Type B pancreatic cell (in vitro differentiated cells): ENCODE results near the gene PITPNC1. TPM values are rescaled to one million over a fixed set of nuclear protein-coding genes. Genes with fewer than 3 reads are reported as not detected.

Experiments
- DNase-seq: peaks from one replicate; pipeline ENCODE4 v3.0.0; 2021; ENCODE audit warnings: mixed read lengths; ENCODE audit not compliant: unreplicated experiment; ENCODE audit errors: extremely low spot score
- H3K27ac Mint-ChIP-seq: 2 replicates; pipeline ENCODE4 v1.8.0; 2021; ENCODE audit warnings: mild to moderate bottlenecking, mixed read lengths
- H3K27me3 Mint-ChIP-seq: 2 replicates; pipeline ENCODE4 v1.8.0; 2021; ENCODE audit warnings: mixed read lengths
- H3K36me3 Mint-ChIP-seq: 2 replicates; pipeline ENCODE4 v1.8.0; 2021; ENCODE audit warnings: mixed read lengths
- H3K4me1 Mint-ChIP-seq: one replicate; pipeline ENCODE4 v1.8.0; 2021; ENCODE audit warnings: mixed read lengths; ENCODE audit not compliant: unreplicated experiment
- H3K4me3 Mint-ChIP-seq: 2 replicates; pipeline ENCODE4 v1.8.0; 2021; ENCODE audit warnings: mild to moderate bottlenecking, mixed read lengths
- H3K9me3 Mint-ChIP-seq: 2 replicates; pipeline ENCODE4 v1.8.0; 2021; ENCODE audit warnings: mixed read lengths
- CTCF ChIP-seq: fragments of 200-600 bp; sonication (generic); conservative IDR thresholded peaks from 2 replicates; pipeline ENCODE4 v1.5.0; 2021; ENCODE audit warnings: antibody characterized with exemption, mild to moderate bottlenecking
- total RNA-seq: library from RNA; stranded (reverse); gene quantifications from 2 replicates; pipeline ENCODE4 v1.2.1, GENCODE V29; 2021; ENCODE audit warnings: low replicate concordance

PITPNC1 gene
- total RNA-seq, 1 donor from 2014 or later: 18.7 TPM

GRCh38 chr17:67606896-67607604 lies 230.0 kb downstream of the PITPNC1 start:
- Mint-ChIP-seq H3K27me3 (no peaks in the 10 kb centered on the region), H3K4me1 (peaks cover 3% of the 10 kb centered on the region), H3K9me3 (peaks cover 2% of the 10 kb centered on the region), H3K36me3 (peaks cover 7% of the 10 kb centered on the region), H3K4me3 (no peak overlapping the region), H3K27ac (no peak overlapping the region)
- no peak for DNase-seq
- TF ChIP-seq CTCF: no peak

DNA sequence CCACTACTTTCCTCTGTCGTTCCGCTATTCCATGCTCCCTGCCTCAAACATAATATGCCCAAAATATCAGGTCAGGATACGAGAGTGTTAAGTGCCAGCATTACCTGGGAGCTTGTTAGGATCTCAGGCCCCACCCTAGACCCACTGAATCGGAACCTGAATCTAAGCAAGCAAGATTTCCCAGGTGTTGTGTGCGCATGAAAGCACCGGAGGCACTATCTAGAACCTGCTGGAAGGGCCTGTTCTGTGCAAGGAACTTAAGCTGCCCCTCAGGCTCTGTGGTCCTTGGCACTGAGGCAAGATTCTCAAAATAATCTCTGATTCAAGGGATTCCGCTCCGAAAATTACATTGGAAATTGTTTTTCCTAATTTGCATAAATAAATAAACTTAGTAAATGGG lies 233.0 kb downstream of the PITPNC1 start:
- Mint-ChIP-seq H3K27ac (no peak overlapping the region), H3K9me3 (peaks cover 4% of the 10 kb centered on the region), H3K4me1 (peaks cover 3% of the 10 kb centered on the region), H3K27me3 (no peaks in the 10 kb centered on the region), H3K4me3 (no peak overlapping the region), H3K36me3 (peaks cover 8% of the 10 kb centered on the region)
- TF ChIP-seq CTCF: no peak
- DNase-seq: no peak

DNA sequence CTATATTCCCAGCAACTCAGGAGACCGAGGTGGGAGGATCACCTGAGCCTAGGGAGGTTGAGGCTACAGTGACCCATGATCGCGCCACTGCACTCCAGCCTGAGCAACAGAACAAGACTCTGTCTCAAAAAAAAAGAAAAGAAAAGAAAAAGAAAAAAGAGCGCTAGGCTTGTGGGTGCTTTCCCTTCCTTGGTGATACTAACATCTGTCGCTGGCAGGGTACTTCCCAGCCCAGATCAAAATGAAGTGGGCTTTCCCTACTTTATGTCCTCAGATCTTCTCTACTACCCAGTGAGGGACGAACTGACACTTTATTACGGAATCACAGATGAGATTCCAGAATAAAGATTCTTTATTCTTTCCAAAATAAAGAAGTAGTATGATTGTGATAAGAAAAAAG lies 236.9 kb downstream of the PITPNC1 start:
- H3K4me3 Mint-ChIP-seq: no peak overlapping the region
- H3K27me3 Mint-ChIP-seq: no peaks in the 10 kb centered on the region
- H3K9me3 Mint-ChIP-seq: peaks cover 4% of the 10 kb centered on the region
- H3K4me1 Mint-ChIP-seq: peaks cover 3% of the 10 kb centered on the region
- TF ChIP-seq CTCF: no peak
- H3K36me3 Mint-ChIP-seq: peaks cover 8% of the 10 kb centered on the region
- no peak for DNase-seq
- no peak overlapping the region for H3K27ac Mint-ChIP-seq

GRCh38 chr17:67615011-67615561 lies 238.0 kb downstream of the PITPNC1 start:
- no peaks in the 10 kb centered on the region for H3K27me3 Mint-ChIP-seq
- H3K4me1 Mint-ChIP-seq: peaks cover 3% of the 10 kb centered on the region
- no peak overlapping the region for H3K4me3 Mint-ChIP-seq
- peaks cover 4% of the 10 kb centered on the region for H3K36me3 Mint-ChIP-seq
- no peak overlapping the region for H3K27ac Mint-ChIP-seq
- TF ChIP-seq CTCF: no peak
- peaks cover 4% of the 10 kb centered on the region for H3K9me3 Mint-ChIP-seq
- no peak for DNase-seq

DNA sequence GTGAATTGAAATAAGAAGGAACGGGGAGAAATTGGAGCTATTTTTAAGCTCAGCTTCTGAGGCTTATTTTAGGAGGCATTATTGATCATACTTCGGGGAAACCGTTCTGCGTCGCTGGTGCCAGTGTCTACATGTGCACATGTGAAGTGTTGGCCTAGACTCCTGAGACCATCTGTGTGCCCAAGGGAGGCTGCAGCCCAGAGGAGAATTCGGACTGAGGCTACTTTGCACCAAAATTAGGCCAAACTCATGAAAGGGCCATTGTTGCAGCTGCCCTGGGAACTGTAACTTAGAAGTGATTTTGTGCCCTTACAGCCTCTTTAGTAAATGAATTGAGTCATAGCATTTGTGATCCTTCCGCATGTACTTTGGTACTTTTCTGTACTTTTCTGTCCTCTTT lies 238.7 kb downstream of the PITPNC1 start:
- Mint-ChIP-seq H3K4me1 (peaks cover 7% of the 10 kb centered on the region), H3K27ac (no peak overlapping the region), H3K27me3 (no peaks in the 10 kb centered on the region), H3K4me3 (no peak overlapping the region), H3K36me3 (peaks cover 4% of the 10 kb centered on the region), H3K9me3 (peaks cover 4% of the 10 kb centered on the region)
- no peak for DNase-seq
- no peak for TF ChIP-seq CTCF
